Erythroblast (primary cell): Measurements from ENCODE around the gene PDZRN4.

Experiments
- GATA1 ChIP-seq: IDR thresholded peaks from 2 replicates; pipeline ENCODE4 v1.6.1; 2011; ENCODE audit warnings: low read depth, mild to moderate bottlenecking, control low read depth, low read length, moderate library complexity
- POLR2A ChIP-seq: IDR thresholded peaks from 2 replicates; pipeline ENCODE4 v1.6.1; 2011; ENCODE audit warnings: mild to moderate bottlenecking, low read length

DNA sequence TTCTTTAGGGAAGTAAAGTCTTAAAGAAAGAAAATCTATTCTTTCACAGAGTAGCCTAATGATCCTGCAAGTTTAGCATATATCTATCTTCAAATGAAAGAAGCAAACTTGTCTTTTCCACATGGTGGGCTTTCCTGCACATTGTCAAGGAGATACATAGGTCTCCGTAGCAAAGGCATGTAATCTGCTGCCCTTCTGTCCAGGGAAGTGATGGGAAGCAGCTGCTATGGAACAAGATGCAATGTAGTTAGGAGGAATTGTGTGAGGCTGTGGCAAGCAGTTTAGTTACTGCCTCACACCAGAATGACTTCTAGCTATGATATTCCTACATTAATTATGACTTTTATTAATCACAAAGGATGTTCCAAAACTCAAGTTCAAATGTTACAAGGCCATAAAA, 174.4 kb downstream of the PDZRN4 start:
- TF ChIP-seq POLR2A (no peak), GATA1 (no peak)
